HepG2 (cell line): ENCODE results near the gene R3HDM4. TPM values are rescaled to one million over a fixed set of nuclear protein-coding genes. Genes with fewer than 3 reads are reported as not detected.

ENCODE experiments used
- AGO1 ChIP-seq: fragments of 200-400 bp; formaldehyde crosslinking; IDR thresholded peaks from 2 replicates; pipeline ENCODE4 v1.6.1; 2017; ENCODE audit warnings: mild to moderate bottlenecking, low read depth, low read length, moderate library complexity; ENCODE audit not compliant: poor library complexity, severe bottlenecking
- AGO2 ChIP-seq: fragments of 200-400 bp; formaldehyde crosslinking; optimal IDR thresholded peaks from 2 replicates; pipeline ENCODE3; 2017; ENCODE audit warnings: mild to moderate bottlenecking, low read depth, low read length, moderate library complexity
- AHR ChIP-seq: IDR thresholded peaks from 2 replicates; pipeline ENCODE4 v1.6.1; 2018; ENCODE audit warnings: missing genetic modification reagents, missing compliant biosample characterization
- ATF7 ChIP-seq, 2 experiments: fragments of 450-650 bp in 1 of 2; sonication (generic) in 1 of 2; formaldehyde crosslinking in 1 of 2; IDR thresholded peaks; 2 replicates each; pipeline versions ENCODE4 v1.4.0 to v1.6.1; 2016 to 2020; ENCODE audit warnings: antibody characterized with exemption in 1 of 2, mild to moderate bottlenecking in 1 of 2, missing genetic modification reagents in 1 of 2
- CHCHD3 ChIP-seq: sonication (generic); formaldehyde crosslinking; IDR thresholded peaks from 2 replicates; pipeline ENCODE4 v1.8.0; 2022; ENCODE audit warnings: mild to moderate bottlenecking, missing genetic modification reagents, moderate library complexity
- ESRRA ChIP-seq: sonication (generic); formaldehyde crosslinking; IDR thresholded peaks from 2 replicates; pipeline ENCODE4 v1.5.1; 2020; ENCODE audit warnings: mild to moderate bottlenecking, low read depth, missing genetic modification reagents
- KDM2A ChIP-seq: sonication (generic); formaldehyde crosslinking; IDR thresholded peaks from 2 replicates; pipeline ENCODE4 v1.4.0; 2020; ENCODE audit warnings: low read depth, missing genetic modification reagents, borderline replicate concordance
- MAFG ChIP-seq: sonication (generic); formaldehyde crosslinking; IDR thresholded peaks from 2 replicates; pipeline ENCODE4 v1.5.1; 2020; ENCODE audit warnings: mild to moderate bottlenecking, missing genetic modification reagents
- NFIC ChIP-seq: IDR thresholded peaks from 2 replicates; pipeline ENCODE4 v1.6.1; 2012; ENCODE audit warnings: mild to moderate bottlenecking, low read length, inconsistent platforms
- NFKB2 ChIP-seq: sonication (generic); formaldehyde crosslinking; IDR thresholded peaks from 2 replicates; pipeline ENCODE4 v1.4.0; 2020; ENCODE audit warnings: missing genetic modification reagents, borderline replicate concordance
- ONECUT2 ChIP-seq: sonication (generic); formaldehyde crosslinking; IDR thresholded peaks from 2 replicates; pipeline ENCODE4 v1.4.0; 2020; ENCODE audit warnings: missing genetic modification reagents
- PRPF4 ChIP-seq: fragments of 200-400 bp; formaldehyde crosslinking; IDR thresholded peaks from 2 replicates; pipeline ENCODE4 v1.6.1; 2016; ENCODE audit warnings: low read length, low read depth; ENCODE audit not compliant: poor library complexity, severe bottlenecking
- SMYD3 ChIP-seq: sonication (generic); formaldehyde crosslinking; IDR thresholded peaks from 2 replicates; pipeline ENCODE4 v1.8.1; 2023; ENCODE audit warnings: mild to moderate bottlenecking, missing genetic modification reagents
- SOX6 ChIP-seq, 2 experiments: fragments of 450-650 bp in 1 of 2; sonication (generic) in 1 of 2; formaldehyde crosslinking in 1 of 2; IDR thresholded peaks; 2 replicates each; pipeline versions ENCODE4 v1.4.0 to v1.6.1; 2017 to 2020; ENCODE audit warnings: antibody characterized with exemption in 1 of 2, mild to moderate bottlenecking in 1 of 2, missing genetic modification reagents in 1 of 2
- SRSF1 ChIP-seq: fragments of 200-400 bp; formaldehyde crosslinking; optimal IDR thresholded peaks from 2 replicates; pipeline ENCODE3; 2017; ENCODE audit warnings: mild to moderate bottlenecking, low read depth, low read length, moderate library complexity
- TFAP4 ChIP-seq: sonication (generic); IDR thresholded peaks from 2 replicates; pipeline ENCODE4 v1.6.1; 2016; ENCODE audit warnings: low read depth, borderline replicate concordance
- ZNF121 ChIP-seq: sonication (generic); formaldehyde crosslinking; IDR thresholded peaks from 2 replicates; pipeline ENCODE4 v1.5.0; 2020; ENCODE audit warnings: mild to moderate bottlenecking, missing genetic modification reagents
- ZNF431 ChIP-seq: sonication (generic); formaldehyde crosslinking; IDR thresholded peaks from 2 replicates; pipeline ENCODE4 v1.9.0; 2022; ENCODE audit warnings: missing genetic modification reagents, low read depth, mild to moderate bottlenecking, borderline replicate concordance
- ZNF589 ChIP-seq: sonication (generic); formaldehyde crosslinking; conservative IDR thresholded peaks from 2 replicates; pipeline ENCODE4 v1.8.0; 2022; ENCODE audit warnings: mild to moderate bottlenecking, moderate library complexity, missing genetic modification reagents
- ZNF777 ChIP-seq: sonication (generic); formaldehyde crosslinking; IDR thresholded peaks from 2 replicates; pipeline ENCODE4 v1.4.0; 2020; ENCODE audit warnings: missing genetic modification reagents
- polyA plus RNA-seq, 8 experiments: library from polyadenylated mRNA; depleted of rRNA in 3 of 8; stranded (reverse) in 7 of 8; unstranded in 1 of 8; fragments of >200 nt; fragmentation: Illumina TruSeq in 4 of 8; extraction: Trizol in 4 of 8; gene quantifications; 2 replicates each; pipeline versions ENCODE4 v1.2.1 to v1.2.3, GENCODE V29; 2011 to 2016; ENCODE audit warnings: low read depth in 4 of 8, missing spikeins in 1 of 8, mixed read lengths in 1 of 8; ENCODE audit not compliant: insufficient read depth in 1 of 8
- total RNA-seq, 5 experiments: library from RNA; depleted of rRNA; stranded (reverse); fragments of >200 nt; fragmentation: Illumina TruSeq; extraction: Trizol; gene quantifications; 2 replicates each; pipeline ENCODE4 v1.2.3, GENCODE V29; 2016; ENCODE audit warnings: low read depth in 1 of 5

The R3HDM4 gene
- total and polyA plus RNA-seq, 2 of the 13 experiments (the other 11 are each of a cell fraction or from before 2014, with no cell fraction given): 26.2 to 26.9 TPM

- TF ChIP-seq ONECUT2 (CRISPR knock-in tag) (no peak), ATF7 (IDR thresholded peaks at IDR 0.05) (no peak), ATF7 (CRISPR knock-in tag; IDR thresholded peaks at IDR 0.05) (no peak), SOX6 (IDR thresholded peaks at IDR 0.05) (no peak), SOX6 (CRISPR knock-in tag; IDR thresholded peaks at IDR 0.05) (no peak), AHR (CRISPR knock-in tag) (no peak), ESRRA (CRISPR knock-in tag) (no peak), SRSF1 (peak; percentile 10), PRPF4 (no peak), ZNF589 (CRISPR knock-in tag) (no peak), ZNF431 (no peak), TFAP4 (no peak), MAFG (CRISPR knock-in tag) (no peak), ZNF121 (CRISPR knock-in tag) (no peak), ZNF777 (CRISPR knock-in tag) (no peak), SMYD3 (CRISPR knock-in tag) (no peak), AGO1 (peak; percentile 80), AGO2 (peak; percentile 23), KDM2A (no peak), NFIC (no peak), CHCHD3 (CRISPR knock-in tag) (no peak), NFKB2 (CRISPR knock-in tag) (no peak)
- TF ChIP-seq, all 625 proteins: peak for 4
These were observed 45.1 kb downstream of the R3HDM4 start (continued) for GRCh38 chr19:867855-868457.
